AG04449 (cell line): ENCODE results near the gene KRTAP20-2.

Experiments used
- CTCF ChIA-PET: fragments of 350-600 bp; formaldehyde crosslinking; extraction: SDS; loops from one replicate; lab custom pipeline; 2021; ENCODE audit warnings: antibody characterized with exemption; lab: Yijun Ruan, JAX
- POLR2A ChIA-PET: fragments of 400-600, 350-600 bp; formaldehyde crosslinking; extraction: SDS; loops from one replicate; lab custom pipeline; 2020; ENCODE audit warnings: antibody characterized with exemption, inconsistent platforms; lab: Yijun Ruan, JAX
- DNase-seq: peaks from one replicate; pipeline ENCODE4 v3.0.0-alpha.2; 2010; ENCODE audit warnings: low read depth, low spot score
- H3K4me3 ChIP-seq: 2 replicates; pipeline ENCODE4 v1.5.1; 2011; ENCODE audit warnings: low read depth, mild to moderate bottlenecking, control low read depth, low read length
- CTCF ChIP-seq: IDR thresholded peaks from one replicate; pipeline ENCODE4 v1.5.1; 2011; ENCODE audit warnings: mild to moderate bottlenecking, moderate library complexity, low read length, control low read depth, inconsistent platforms; ENCODE audit not compliant: insufficient read depth; ENCODE audit errors: missing control alignments

The KRTAP20-2 gene

GRCh38 chr21:30646904-30647414, 12.0 kb downstream of the KRTAP20-2 start:
- H3K4me3 ChIP-seq = no peak overlapping the region
- no peak for DNase-seq
- no peak for TF ChIP-seq CTCF
- ChIA-PET CTCF (no interaction called here), POLR2A (no interaction called here)

- ChIA-PET POLR2A (no interaction called here), CTCF (no interaction called here)
- H3K4me3 ChIP-seq = no peak overlapping the region
- no peak for DNase-seq
- no peak for TF ChIP-seq CTCF
Observed at GRCh38 chr21:30652891-30653290, 17.9 kb downstream of the KRTAP20-2 start.

- ChIA-PET POLR2A (no interaction called here), CTCF (no interaction called here)
- DNase-seq = no peak
- TF ChIP-seq CTCF = no peak
- no peak overlapping the region for H3K4me3 ChIP-seq
Observed at GRCh38 chr21:30668776-30669175, 33.8 kb downstream of the KRTAP20-2 start.

GRCh38 chr21:30672985-30673650, 38.1 kb downstream of the KRTAP20-2 start:
- DNase-seq = no peak
- TF ChIP-seq CTCF = no peak
- POLR2A ChIA-PET = no interaction called here
- CTCF ChIA-PET = no interaction called here
- H3K4me3 ChIP-seq = no peak overlapping the region

- ChIA-PET CTCF (no interaction called here), POLR2A (no interaction called here)
- no peak for DNase-seq
- no peak overlapping the region for H3K4me3 ChIP-seq
- TF ChIP-seq CTCF = no peak
Observed at GRCh38 chr21:30674312-30674711, 39.3 kb downstream of the KRTAP20-2 start.

GRCh38 chr21:30676737-30677136, 41.7 kb downstream of the KRTAP20-2 start:
- POLR2A ChIA-PET = no interaction called here

More at GRCh38 chr21:30676737-30677136, 41.7 kb downstream of the KRTAP20-2 start:
- no peak for DNase-seq
- CTCF ChIA-PET = no interaction called here
- TF ChIP-seq CTCF = no peak
- no peak overlapping the region for H3K4me3 ChIP-seq
